GM20000 (cell line): ENCODE data around the gene BTNL2.
"Not testable (repeated sequence)": the region's sequence is repeated elsewhere in the genome, so short reads cannot be mapped to it uniquely, and the experiment has no call there.

Experiments
- DNase-seq: peaks from one replicate; pipeline ENCODE4 v3.0.0; 2012; ENCODE audit warnings: low spot score
- TF ChIP-seq, protein P1 (sequence below): IDR thresholded peaks from 2 replicates; pipeline ENCODE4 v1.5.1; 2012; ENCODE audit warnings: mild to moderate bottlenecking, control low read depth; ENCODE audit errors: extremely low read depth, missing control alignments

BTNL2 gene

DNA sequence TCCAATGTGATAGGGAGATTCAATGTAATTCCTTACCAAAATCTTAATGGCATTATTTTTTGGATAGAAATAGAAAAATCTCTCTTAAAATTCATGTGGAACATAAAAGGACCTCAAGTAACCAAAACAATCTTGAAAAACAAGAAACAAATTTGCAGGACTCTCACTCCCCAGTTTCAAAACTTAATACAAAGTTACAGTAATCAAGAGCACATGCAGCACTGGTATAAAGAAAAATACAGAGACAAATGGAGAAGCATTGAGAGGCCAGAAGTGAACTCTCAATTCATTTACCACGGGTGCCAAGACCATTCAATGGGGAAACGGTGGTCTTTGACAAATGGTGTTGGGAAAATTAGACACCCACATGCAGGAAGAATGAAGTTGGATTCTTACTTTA is 27.4 kb downstream of the BTNL2 start:
- TF ChIP-seq, protein P1, sequence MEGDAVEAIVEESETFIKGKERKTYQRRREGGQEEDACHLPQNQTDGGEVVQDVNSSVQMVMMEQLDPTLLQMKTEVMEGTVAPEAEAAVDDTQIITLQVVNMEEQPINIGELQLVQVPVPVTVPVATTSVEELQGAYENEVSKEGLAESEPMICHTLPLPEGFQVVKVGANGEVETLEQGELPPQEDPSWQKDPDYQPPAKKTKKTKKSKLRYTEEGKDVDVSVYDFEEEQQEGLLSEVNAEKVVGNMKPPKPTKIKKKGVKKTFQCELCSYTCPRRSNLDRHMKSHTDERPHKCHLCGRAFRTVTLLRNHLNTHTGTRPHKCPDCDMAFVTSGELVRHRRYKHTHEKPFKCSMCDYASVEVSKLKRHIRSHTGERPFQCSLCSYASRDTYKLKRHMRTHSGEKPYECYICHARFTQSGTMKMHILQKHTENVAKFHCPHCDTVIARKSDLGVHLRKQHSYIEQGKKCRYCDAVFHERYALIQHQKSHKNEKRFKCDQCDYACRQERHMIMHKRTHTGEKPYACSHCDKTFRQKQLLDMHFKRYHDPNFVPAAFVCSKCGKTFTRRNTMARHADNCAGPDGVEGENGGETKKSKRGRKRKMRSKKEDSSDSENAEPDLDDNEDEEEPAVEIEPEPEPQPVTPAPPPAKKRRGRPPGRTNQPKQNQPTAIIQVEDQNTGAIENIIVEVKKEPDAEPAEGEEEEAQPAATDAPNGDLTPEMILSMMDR: no peak

DNA sequence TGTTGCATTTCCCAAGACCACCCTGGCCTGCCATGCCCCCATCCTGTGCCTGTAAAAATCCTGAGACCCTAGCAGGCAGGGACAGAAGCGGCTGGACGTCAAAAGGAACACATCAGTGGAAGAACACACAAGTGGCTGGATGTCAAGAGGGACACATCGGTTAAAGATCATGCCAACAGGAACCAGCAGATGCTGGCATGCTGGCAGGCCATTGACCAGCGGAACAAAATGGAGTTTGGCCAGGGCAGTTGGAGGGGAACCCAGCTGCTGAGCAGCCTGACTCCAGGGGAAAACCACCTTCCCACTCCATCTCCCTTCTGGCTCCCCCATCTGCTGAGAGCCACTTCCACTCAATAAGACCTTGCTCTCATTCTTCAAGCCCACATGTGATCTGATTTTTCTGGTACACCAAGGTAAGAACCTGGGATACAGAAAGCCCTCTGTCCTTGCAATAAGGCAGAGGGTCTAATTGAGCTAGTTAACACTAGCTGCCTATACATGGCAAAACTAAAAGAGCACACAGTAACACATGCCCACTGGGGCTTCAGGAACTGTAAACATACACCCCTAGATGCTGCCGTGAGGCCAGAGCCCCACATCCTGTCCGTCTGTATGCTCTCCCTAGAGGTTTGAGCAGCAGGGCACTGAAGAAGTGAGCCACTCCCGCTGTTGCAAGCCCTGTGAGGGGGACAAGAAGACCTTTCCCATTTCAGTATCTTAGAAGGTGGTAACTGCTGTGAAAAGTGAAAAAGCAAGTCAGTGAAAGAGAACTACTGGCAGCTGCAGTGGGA is 31.0 kb downstream of the BTNL2 start:
- DNase-seq: no peak
- TF ChIP-seq, protein P1: no peak

More for the DNA sequence above, 27.4 kb downstream of the BTNL2 start:
- DNase-seq: no peak

DNA sequence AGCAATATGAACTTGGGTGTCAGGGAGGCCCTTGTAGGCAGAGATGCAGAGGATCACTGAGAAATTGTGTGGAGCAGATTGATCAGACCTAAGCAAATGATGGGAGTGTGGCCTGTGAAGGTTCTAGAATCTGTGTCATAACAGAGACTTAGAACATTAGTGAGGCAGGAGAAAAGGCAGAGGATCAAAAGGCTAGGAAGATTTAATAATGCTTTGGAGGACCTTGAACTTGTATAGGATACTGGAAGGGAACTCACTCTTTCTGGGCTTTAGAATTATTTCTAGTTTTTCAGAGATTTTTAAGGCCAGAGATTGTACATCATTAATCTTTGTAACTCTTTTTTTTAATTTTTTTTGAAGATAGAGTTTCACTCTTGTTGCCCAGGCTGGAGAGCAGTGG is 35.2 kb downstream of the BTNL2 start, which contains the start of gene TSBP1:
Gene TSBP1 (minus strand): TSS at position 101 of the 400 bp plus-strand sequence. CDS start 197 bp downstream, outside the sequence.
- TF ChIP-seq, protein P1: no peak

DNA sequence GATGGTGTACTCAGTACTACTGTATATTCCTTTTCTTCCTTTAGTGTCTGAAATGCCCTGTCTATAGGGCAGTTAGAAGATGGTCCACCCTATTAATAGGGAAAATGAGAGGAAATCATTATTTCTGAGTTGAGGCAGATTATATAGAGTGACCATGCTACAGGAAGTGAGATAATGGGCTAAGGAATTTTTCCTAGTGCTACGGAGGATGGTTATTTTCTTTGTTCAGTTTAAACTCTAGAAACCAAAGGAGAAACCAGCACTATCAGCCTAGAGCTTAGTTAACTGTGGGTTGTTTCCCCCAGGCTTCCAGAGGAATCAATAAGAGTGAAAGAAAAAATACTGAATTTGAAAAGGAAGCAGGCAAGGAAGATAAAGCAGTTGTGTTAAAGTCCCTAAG is 35.8 kb downstream of the BTNL2 start:
- TF ChIP-seq, protein P1: no peak
- DNase-seq: no peak

More for the DNA sequence above, 35.2 kb downstream of the BTNL2 start, which contains the start of gene TSBP1:
- DNase-seq: no peak

DNA sequence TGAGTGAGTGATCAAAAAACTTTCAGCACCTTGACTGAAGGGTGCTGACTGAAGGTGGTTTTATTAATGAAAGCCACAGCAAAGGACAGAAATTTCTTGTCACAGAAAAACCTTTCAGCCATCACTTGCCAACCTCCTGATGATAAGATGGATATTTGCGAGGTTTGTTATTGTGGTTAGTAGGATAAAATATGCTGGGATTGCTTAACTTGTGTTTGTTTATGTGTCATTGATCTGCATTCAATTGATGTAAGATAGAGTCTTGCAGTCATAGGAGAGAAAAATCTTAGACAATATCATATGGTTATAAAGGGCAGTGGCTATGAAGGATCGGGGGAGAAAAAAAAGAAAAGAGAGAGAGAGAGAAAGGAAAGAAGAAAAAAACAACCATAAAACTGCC is 36.5 kb downstream of the BTNL2 start:
- no peak for DNase-seq
- TF ChIP-seq, protein P1: no peak

DNA sequence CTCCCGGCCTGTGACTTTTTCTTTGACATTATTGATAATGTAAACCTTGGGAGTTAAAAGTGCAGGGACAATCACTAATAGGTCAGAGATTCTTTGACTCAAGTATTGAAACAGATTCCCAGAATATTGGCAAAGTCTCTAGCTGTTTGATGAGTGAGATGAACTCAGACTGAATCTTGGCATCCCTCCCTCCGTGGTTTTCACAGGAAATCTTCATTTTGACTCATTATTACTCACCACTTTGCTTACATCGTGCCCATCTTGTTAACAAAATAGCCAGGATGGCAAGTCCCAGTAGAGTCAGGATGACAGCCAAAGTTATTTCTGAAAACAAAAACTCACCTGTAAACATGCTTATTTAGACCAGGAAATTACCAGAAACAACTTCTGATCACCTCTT is 37.3 kb downstream of the BTNL2 start:
- TF ChIP-seq, protein P1: no peak
- no peak for DNase-seq

DNA sequence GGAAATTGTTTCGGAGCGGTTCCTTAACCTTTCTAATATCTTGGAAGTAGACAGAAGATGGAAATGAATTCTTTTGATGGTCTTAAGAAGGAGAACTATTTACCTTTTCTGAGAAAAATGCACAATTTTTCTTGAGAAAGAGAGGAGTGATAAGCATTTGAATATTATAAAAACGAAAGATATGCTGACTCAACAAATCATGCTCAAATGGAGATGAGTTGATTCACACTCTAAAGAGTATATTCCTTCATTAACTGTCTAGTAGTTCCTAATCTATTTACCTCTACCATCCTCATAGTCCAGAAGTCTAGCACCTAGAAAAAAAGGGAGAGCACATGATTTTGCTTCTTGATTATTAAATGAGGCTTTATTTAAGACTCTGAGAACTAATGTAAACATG is 39.3 kb downstream of the BTNL2 start:
- TF ChIP-seq, protein P1: no peak
- DNase-seq: no peak

DNA sequence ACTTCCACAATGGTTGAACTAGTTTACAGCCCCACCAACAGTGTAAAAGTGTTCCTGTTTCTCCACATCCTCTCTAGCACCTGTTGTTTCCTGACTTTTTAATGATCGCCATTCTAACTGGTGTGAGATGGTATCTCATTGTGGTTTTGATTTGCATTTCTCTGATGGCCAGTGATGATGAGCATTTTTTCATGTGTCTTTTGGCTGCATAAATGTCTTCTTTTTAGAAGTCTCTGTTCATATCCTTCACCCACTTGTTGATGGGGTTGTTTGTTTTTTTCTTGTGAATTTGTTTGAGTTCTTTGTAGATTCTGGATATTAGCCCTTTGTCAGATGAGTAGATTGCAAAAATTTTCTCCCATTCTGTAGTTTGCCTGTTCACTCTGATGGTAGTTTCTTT is 47.8 kb downstream of the BTNL2 start:
- not testable (repeated sequence) for DNase-seq

DNA sequence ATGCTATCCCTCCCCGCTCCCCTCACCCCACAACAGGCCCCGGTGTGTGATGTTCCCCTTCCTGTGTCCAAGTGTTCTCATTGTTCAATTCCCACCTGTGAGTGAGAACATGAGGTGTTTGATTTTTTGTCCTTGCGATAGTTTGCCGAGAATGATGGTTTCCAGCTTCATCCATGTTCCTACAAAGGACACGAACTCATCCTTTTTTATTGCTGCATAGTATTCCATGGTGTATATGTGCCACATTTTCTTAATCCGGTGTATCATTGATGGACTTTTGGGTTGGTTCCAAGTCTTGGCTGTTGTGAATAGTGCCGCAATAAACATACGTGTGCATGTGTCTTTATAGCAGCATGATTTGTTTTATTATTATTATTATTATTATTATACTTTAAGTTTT is 48.4 kb downstream of the BTNL2 start:
- DNase-seq: not testable (repeated sequence)
